Fibroblast of the conjunctiva (primary cell): ENCODE measurements around the gene PHYHIPL.

Experiments used
- DNase-seq: peaks from one replicate; pipeline ENCODE4 v3.0.0-alpha.2; 2010; ENCODE audit warnings: low read depth

The PHYHIPL gene

DNA sequence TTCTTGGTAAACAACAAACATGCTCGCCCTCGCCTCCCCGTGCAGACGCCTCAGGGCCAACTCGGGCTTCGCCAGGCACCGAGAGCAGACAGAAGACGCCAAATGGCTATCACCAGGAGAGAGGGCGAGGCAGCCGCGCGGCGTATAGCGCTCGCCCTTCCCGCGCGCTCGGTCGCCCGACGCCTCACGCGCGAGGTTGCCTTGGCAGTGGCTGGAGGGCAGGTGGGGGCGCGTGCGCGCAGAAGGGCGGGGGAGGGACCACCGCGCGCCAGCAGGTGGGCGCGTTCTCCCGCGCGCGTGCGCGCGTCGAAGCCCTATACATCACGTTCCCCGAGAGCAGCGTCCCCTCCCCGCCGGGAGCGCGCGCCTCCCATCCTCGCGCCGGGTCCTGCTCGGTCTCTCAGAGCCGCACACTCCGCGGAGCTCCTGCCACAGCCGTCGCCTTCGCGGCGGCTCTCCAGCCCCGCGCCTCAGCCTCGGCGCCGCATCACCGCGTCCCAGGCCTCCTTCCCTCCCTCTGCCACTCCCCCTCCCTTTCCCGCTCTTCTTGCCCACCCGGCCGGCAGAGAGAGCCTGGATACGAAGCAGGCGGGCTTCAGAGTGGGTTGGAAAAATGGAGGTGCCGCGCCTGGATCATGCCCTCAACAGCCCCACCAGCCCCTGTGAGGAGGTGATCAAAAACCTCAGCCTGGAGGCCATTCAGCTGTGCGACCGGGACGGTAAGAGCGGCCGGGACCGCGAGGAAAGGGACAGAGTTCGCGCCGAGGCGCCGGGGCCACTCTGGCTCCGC, at the start of gene PHYHIPL:
Gene PHYHIPL, plus strand, starts transcription at position 403 of the 790 bp plus-strand sequence. Its CDS starts 211 bp downstream, at position 614.
- no peak for DNase-seq

DNA sequence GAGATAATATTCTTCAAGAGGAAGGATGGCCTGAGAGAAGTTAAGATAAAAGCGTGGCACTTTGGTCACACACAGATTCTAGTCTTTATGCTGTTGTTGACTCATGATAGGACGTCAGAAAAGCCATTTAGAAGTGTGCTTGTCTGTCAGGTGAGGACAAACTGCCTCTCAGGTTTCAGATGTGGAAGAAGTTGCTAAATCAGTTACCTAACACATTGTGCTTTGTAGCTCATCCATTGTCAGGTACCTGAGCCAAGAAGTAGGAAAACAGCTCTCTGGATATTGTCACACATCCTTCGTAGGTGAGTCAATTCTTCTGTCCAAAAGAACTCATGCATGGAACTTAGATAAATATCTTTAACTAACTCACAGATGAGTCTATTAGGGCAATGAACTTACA, 49.5 kb upstream of the PHYHIPL start:
- no peak for DNase-seq

DNA sequence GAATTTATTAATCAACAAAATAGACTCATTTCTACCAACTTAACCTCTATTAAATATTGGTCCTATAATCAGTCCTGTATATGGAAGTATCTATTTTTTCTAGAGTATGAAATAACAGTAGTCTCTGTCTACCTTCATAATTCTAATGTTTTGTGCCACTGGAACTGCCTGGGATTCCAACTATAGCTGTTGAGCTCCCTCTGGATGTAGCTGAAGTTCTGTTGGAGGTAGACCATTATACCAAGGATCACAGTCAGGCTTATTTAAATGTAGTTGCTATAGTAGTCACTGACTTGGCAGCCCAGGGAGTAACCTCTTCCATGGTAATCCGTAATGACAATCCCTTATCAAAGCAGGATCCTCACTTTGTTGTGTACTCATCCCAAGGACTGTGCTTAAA, 48.5 kb upstream of the PHYHIPL start:
- no peak for DNase-seq

- no peak for DNase-seq
Measured at GRCh38 chr10:59129867-59130266, 46.6 kb upstream of the PHYHIPL start.

DNA sequence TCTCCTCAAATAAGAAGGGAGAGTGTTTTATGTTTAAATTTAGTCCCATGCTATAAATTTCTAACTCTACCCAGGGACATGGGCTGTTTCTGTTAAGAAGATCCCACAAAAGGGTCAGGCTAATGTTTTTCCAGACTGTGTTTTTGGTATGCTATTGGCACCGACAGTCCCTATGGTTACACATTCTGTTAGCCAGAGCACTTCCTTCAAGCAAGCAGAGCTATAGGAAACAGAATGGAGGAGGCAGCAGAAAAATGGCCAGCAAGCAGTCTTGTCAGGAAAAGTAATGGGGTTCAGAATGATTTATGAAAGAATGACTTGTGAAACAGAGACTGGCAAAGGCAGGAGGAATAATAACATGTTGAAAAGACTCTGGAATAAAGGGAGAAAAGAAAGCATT, 44.8 kb upstream of the PHYHIPL start:
- no peak for DNase-seq

DNA sequence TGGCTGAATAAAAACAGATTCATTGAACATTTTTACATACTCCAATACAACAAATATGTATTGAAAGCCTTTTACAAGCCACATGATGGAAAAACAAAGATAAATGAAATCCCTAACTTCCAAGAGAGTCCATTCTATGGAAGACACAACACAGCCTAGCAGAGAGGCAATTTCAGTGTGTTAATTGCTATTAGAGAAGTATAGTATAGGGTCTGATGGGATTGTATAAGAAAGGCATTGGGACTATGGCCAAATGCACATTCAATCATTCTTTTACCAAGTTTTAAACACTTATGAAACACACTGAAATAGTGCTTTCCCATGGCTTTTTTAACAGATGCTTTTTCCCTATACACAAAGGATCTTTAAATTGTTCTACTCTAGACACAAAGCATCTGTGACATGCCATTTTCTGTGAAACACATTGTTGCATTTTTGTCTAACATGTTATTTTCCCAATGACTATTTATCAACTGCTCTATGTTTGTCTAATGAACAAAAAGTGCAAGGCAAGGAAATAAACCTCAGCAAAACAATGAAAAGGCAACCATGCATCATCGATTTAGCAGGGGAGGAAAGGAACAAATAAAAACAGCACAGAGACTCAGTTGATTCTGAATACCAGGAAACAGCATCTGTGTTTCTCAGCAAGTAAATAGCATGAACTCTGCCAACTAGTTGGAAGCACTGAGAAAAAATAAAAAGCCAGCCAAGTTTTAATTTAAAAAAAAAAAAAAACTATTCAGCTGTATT, 42.4 kb upstream of the PHYHIPL start:
- DNase-seq: no peak

GRCh38 chr10:59134785-59135184, 41.7 kb upstream of the PHYHIPL start:
- DNase-seq: no peak

GRCh38 chr10:59135275-59135674, 41.2 kb upstream of the PHYHIPL start:
- DNase-seq: no peak

DNA sequence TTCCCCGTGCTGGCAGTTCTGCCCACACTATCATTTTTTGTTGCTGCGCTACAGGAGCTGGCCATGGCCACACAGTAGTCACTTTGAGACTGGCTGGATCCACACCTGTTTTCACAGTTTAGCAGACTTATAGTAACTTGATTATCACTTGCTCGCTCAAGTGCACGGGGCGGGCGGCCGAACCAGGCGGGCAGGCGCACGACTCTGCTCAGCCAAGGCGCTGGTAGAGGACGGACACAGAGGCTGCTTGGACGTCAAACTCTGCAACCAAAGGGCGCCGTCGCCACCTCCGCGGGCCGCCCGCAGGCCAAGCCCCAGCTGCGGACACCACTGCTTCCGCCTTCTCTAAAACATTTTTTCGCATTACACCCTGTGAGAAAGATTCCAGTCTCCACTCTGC, 38.4 kb upstream of the PHYHIPL start:
- no peak for DNase-seq

GRCh38 chr10:59143544-59143943, 32.9 kb upstream of the PHYHIPL start:
- DNase-seq: no peak

GRCh38 chr10:59148701-59149100, 27.7 kb upstream of the PHYHIPL start:
- DNase-seq: no peak

DNA sequence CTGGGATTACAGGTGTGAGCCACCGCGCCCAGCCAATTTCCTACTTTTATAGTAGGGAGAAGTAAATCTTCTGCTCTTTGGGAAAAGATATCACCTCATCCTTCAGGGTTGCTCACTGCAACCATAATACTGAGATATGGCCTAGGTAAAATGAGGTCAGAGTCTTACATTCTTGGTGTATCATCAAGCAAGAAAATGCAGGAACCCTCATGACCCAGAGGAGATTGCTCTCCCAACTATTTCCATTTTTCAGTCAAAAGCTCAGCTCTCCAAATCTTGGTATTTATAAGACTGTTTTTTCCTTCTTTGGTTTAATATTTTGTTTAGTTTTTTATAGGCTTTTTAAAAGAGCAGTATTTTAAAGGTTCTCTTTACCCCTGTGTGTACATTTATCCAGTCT, 20.9 kb upstream of the PHYHIPL start:
- no peak for DNase-seq

GRCh38 chr10:59167512-59167911, 8.9 kb upstream of the PHYHIPL start:
- no peak for DNase-seq

DNA sequence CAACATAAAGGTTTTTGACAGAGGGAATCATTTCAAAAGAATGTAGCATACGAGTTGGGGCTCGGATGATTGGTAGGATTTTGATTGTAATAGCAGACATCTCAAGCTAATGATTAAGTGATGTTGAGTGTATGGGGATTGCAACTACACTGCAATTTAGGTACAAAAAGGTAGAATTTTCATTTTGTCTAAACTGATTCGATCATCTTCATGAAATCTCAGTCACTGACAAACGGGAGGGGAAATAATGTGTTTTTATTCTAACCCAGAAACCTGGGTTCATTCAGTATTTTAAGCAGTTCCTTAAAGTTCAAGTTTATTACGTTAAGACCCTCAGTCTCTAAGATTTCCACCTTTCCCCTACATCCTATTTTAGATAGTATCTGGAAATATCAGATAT, 3.9 kb upstream of the PHYHIPL start:
- no peak for DNase-seq

DNA sequence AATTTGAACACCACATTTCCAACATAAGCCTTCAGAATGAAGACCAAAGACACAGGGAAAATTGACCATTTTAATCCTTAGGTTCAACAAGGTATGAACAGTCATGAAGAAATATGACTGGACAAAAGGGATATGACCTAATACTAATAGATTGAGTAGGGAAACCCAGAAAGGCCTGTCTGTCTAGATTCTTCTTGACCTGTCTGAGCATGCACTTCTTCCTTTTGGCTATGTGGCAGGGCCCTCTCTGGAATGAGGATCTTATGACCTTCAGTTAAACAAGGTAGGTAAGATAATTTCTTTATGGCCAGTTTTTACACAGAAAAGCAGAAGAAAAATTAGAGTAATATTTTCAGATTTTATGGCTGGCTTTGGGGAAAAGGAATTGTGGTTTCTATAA, 3.0 kb upstream of the PHYHIPL start:
- DNase-seq: no peak

GRCh38 chr10:59175538-59176240, 754 bp upstream of the PHYHIPL start:
- no peak for DNase-seq

- DNase-seq: peak; percentile 47
Measured at GRCh38 chr10:59177031-59177797, 771 bp downstream of the PHYHIPL start.

GRCh38 chr10:59177836-59178235, 1.4 kb downstream of the PHYHIPL start:
- DNase-seq: no peak

DNA sequence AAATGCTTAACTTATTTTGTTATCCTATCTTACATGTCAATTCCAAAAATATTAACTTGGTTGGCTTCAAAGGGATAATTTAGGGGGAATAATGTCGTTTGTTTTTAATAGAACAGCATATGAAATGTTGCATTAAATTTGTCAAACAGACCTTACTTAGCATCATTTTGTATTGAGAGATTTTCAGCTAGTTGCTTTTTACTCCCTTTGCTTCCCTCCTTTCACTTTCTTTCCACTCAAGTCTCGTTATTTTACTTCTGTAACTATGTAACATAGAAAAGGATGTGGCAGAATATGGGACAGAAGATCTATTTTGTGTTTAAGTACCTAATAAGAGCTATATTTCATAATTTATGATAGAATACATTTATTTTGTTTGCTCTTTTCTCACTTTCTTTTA, 2.6 kb downstream of the PHYHIPL start:
- no peak for DNase-seq

GRCh38 chr10:59180689-59181270, 4.3 kb downstream of the PHYHIPL start:
- no peak for DNase-seq

GRCh38 chr10:59181668-59182067, 5.2 kb downstream of the PHYHIPL start:
- peak; percentile 51 for DNase-seq

DNA sequence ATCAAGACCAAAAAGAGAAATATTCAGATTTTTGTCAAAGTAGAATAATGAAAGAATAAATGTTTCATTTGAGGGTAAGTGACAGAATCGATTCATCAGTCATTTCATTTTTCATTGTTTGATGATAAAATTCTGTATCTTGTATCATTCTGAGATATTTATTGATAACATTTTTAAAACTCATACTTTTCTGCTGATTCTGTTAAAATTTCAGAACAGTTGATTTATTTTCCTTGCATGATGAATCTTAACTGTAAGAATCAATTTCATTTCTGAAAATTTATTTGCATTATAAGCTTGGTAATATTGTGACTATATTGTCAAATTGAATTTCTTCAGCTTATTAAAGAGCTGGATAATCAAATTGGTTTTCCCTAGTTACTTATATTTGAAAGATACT, 13.9 kb downstream of the PHYHIPL start:
- no peak for DNase-seq
